ENCODE results near the gene SPATA13. TPM values are rescaled to one million over a fixed set of nuclear protein-coding genes. Genes with fewer than 3 reads are reported as not detected.

The SPATA13 gene
- total and polyA plus RNA-seq, 8 donors: 3.6 to 156 (median 48.6) TPM

- H3K4me1 ChIP-seq: peaks cover 0 to 44% (median 22%) of the 10 kb centered on the region in 4 donors
- DNase-seq: peak in 1 of 2 donors; percentile 82
- no peaks in the 10 kb centered on the region for H3K27me3 ChIP-seq
- intact Hi-C loops (cut with DNase I; ENCODE audit: low total_unique reads): no loop called here
- no peak for TF ChIP-seq POLR2AphosphoS5 (IDR thresholded peaks at IDR 0.05)
- no peak for TF ChIP-seq POLR2A (IDR thresholded peaks at IDR 0.05)
- TF ChIP-seq CTCF (IDR thresholded peaks at IDR 0.05): no peak
- no peak for TF ChIP-seq EP300 (IDR thresholded peaks at IDR 0.05)
- peak overlapping the region in 1 of 5 donors; percentile 27 for H3K27ac ChIP-seq
- H3K4me3 ChIP-seq: no peak overlapping the region
- H3K9me3 ChIP-seq: no peaks in the 10 kb centered on the region
- H3K36me3 ChIP-seq: no peaks in the 10 kb centered on the region
- 11 to 35% (median 18%) methylated on average over 4 of the region's 4 CpGs for WGBS, 5 donors
These were observed 72.9 kb downstream of the SPATA13 start for GRCh38 chr13:24233351-24233901.

GRCh38 chr13:24234200-24234915, 73.8 kb downstream of the SPATA13 start:
- 55 to 73% (median 64%) methylated on average over 5 of the region's 5 CpGs for WGBS, 5 donors
- Histone ChIP-seq H3K4me3 (no peak overlapping the region), H3K9me3 (no peaks in the 10 kb centered on the region), H3K4me1 (peaks cover 0 to 52% (median 17%) of the 10 kb centered on the region in 4 donors), H3K27ac (no peak overlapping the region), H3K36me3 (no peaks in the 10 kb centered on the region), H3K27me3 (no peaks in the 10 kb centered on the region)
- DNase-seq: no peak
- TF ChIP-seq POLR2A (IDR thresholded peaks at IDR 0.05) (no peak), POLR2AphosphoS5 (IDR thresholded peaks at IDR 0.05) (no peak), CTCF (IDR thresholded peaks at IDR 0.05) (no peak), EP300 (IDR thresholded peaks at IDR 0.05) (no peak)
- intact Hi-C loops (cut with DNase I; ENCODE audit: low total_unique reads): no loop called here

- WGBS, 5 donors: 76 to 95% (median 83%) methylated on average over 1 of the region's 1 CpG
- DNase-seq: no peak
- H3K36me3 ChIP-seq: no peaks in the 10 kb centered on the region
These were observed 76.8 kb downstream of the SPATA13 start for GRCh38 chr13:24237356-24237755.

GRCh38 chr13:24241336-24241735, 80.8 kb downstream of the SPATA13 start:
- DNase-seq: no peak
- TF ChIP-seq CTCF (IDR thresholded peaks at IDR 0.05) (no peak), EP300 (IDR thresholded peaks at IDR 0.05) (no peak), POLR2AphosphoS5 (IDR thresholded peaks at IDR 0.05) (no peak), POLR2A (IDR thresholded peaks at IDR 0.05) (no peak)

More at GRCh38 chr13:24237356-24237755, 76.8 kb downstream of the SPATA13 start:
- Histone ChIP-seq H3K27me3 (no peaks in the 10 kb centered on the region), H3K27ac (no peak overlapping the region), H3K9me3 (no peaks in the 10 kb centered on the region), H3K4me3 (no peak overlapping the region), H3K4me1 (peaks cover 0 to 36% (median 13%) of the 10 kb centered on the region in 4 donors)
- intact Hi-C loops (cut with DNase I; ENCODE audit: low total_unique reads): no loop called here
- TF ChIP-seq CTCF (IDR thresholded peaks at IDR 0.05) (no peak), POLR2A (IDR thresholded peaks at IDR 0.05) (no peak), POLR2AphosphoS5 (IDR thresholded peaks at IDR 0.05) (no peak), EP300 (IDR thresholded peaks at IDR 0.05) (no peak)

More at GRCh38 chr13:24241336-24241735, 80.8 kb downstream of the SPATA13 start:
- no peak overlapping the region for H3K4me3 ChIP-seq
- no peak overlapping the region for H3K27ac ChIP-seq
- no peaks in the 10 kb centered on the region for H3K27me3 ChIP-seq
- intact Hi-C loops (cut with DNase I; ENCODE audit: low total_unique reads): no loop called here
- WGBS, 5 donors: 91 to 100% (median 97%) methylated on average over 9 to 10 of the region's 10 CpGs
- H3K36me3 ChIP-seq: no peaks in the 10 kb centered on the region
- H3K4me1 ChIP-seq: peaks cover 0 to 17% (median 3%) of the 10 kb centered on the region in 4 donors
- H3K9me3 ChIP-seq: no peaks in the 10 kb centered on the region

Measured in stomach (tissue), 9 donors.